ENCODE data around the gene AMPD3.

The AMPD3 gene

GRCh38 chr11:10503777-10504480 is 48.9 kb downstream of the AMPD3 start:
- DNase-seq (ENCODE audit: low read depth), result no peak

DNA sequence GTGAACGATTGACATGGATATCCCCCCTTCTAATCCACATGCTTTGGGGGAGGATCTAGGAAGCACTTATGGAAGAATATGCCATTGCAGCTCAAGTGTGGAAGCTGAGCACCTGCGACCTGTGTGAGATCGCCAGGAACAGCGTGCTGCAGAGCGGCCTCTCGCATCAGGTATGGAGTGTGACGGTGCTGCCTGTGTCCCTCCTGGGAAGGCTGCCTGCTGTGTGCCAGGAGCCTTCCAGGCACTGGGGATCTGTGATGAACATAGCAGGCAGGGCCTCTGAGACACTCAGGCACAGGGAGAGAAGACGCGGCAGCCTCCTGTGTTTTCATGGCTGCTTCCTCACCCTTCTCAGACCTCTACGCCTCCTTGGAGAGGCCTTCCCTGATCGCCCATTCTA is 49.4 kb downstream of the AMPD3 start:
- DNase-seq (ENCODE audit: low read depth), result no peak

DNA sequence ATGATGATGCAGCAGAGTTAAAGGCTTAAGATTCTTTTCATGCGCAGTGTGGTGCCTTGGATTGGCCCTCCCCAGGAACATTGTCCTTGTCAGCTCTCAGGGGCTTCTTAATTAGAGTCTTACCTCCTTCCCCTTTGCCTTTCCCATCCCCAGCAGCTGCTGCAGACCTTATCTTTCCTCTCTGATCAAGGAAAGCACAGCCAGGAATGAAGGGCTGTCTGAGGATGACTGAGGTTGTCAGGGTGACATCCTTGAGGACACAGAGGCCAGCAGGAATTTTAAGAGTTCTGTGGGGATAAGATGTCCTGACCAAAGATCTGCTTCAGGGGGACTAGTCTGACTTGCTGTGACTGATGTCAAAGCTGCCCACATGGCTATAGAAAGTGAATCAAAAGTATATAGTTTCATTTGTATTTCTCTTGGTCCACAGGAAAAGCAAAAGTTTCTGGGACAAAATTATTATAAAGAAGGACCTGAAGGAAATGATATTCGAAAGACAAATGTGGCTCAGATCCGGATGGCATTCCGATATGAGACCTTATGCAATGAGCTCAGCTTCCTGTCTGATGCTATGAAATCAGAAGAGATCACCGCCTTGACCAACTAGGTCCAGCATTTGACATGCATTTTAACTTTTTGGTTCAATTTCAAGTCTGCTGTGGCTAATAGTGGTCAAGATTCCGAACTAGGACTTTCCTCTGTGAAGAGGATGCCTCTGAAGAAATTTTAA is 50.4 kb downstream of the AMPD3 start:
- DNase-seq (ENCODE audit: low read depth), result no peak

GRCh38 chr11:10506008-10506370 is 50.9 kb downstream of the AMPD3 start:
- no peak for DNase-seq (ENCODE audit: low read depth)

DNA sequence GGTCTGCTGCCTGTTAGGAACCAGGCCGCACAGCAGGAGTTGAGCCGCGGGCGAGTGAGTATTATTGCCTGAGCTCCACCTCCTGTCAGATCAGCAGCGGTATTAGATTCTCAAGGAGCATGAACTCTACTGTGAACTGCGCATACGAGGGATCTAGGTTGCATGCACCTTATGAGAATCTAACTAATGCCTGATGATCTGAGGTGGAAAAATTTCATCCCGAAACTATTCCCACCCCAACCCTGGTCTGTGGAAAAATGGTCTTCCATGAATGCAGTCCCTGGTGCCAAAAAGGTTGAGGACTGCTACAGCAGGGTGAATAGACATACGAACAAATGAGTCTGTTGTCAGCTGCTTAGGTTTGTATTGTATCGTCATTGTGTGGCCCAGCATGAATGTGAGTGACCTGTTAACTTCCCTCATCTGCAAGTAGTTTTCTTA is 56.1 kb downstream of the AMPD3 start:
- DNase-seq (ENCODE audit: low read depth), result no peak

GRCh38 chr11:10514202-10514601 is 59.1 kb downstream of the AMPD3 start:
- no peak for DNase-seq (ENCODE audit: low read depth)

GRCh38 chr11:10514709-10515108 is 59.6 kb downstream of the AMPD3 start:
- no peak for DNase-seq (ENCODE audit: low read depth)

- DNase-seq (ENCODE audit: low read depth), result no peak
Measured at GRCh38 chr11:10515418-10515817, 60.4 kb downstream of the AMPD3 start.

DNA sequence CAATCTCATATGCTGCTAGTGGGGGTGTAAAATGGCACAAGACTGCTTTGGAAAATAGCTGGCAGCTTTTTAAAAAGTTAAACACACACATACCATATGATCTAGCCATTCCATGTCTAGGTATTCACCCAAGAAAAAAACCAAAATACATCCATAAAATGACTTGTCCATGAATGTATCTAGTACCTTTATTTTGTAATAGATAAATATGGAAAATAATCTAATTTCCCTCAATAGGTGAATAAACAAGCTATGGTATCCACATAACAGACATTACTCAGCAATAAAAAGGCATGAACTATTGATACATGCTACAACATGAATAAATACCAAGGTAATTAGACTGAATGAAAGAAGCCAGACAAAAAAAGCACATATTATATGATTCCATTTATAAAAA is 63.1 kb downstream of the AMPD3 start:
- no peak for DNase-seq (ENCODE audit: low read depth)

DNA sequence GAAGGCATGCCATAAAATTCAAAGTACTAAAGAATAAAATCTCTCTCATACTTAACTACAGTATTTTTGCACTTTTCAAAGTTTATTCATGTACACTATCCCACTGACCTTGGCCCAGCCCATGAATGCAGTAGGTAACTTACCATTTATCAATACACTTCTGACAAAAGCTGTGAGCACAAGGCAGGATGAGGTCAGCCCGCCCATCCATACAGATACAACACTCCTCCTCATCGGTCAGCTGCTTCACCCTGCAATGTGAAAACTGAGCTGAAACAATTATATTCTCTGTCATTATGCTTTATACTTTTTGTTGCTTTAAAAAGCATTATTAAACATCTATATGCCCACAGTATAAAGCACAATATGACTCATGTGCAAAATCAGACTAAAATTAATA is 63.8 kb downstream of the AMPD3 start:
- DNase-seq (ENCODE audit: low read depth), result no peak

GRCh38 chr11:10519630-10520029 is 64.6 kb downstream of the AMPD3 start:
- DNase-seq (ENCODE audit: low read depth), result no peak

DNA sequence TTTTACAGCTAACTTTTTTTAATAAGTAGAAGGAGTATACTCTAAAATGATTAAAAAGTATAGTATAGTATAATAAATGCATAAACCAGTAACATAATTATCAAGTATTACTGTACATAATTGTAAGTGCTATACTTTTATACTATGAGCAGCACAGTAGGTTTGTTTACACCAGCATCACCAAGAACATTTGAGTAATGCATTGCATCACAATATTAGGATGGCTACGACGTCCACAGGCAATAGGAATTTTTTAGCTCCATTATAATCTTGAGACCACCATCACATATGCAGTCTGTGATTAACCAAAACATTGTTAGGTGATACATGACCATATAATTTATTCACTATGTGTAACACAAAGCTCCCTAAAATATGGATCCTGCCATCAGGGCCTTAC is 65.5 kb downstream of the AMPD3 start:
- no peak for DNase-seq (ENCODE audit: low read depth)

DNA sequence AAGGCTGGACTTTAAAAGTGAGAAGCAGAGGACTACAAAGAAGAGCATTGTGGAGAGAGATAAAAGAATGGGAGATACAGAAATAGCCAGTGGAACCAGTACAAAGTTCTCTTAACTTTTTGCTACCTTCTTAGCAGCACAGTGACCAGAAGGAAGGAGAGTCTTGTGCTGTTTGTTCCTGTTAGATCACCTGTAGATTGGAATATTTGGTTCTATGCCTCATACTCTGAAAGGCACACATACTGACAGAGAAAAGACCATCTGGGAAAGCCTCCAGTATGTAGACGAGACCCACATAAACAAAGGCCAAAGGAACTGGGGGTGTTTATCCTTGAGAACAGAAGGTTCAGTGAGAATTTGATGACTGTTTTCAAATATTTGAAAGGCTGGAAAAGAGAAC is 67.2 kb downstream of the AMPD3 start:
- DNase-seq (ENCODE audit: low read depth), result no peak

- no peak for DNase-seq (ENCODE audit: low read depth)
Measured at GRCh38 chr11:10522921-10523320, 67.9 kb downstream of the AMPD3 start.

GRCh38 chr11:10524471-10524870 is 69.4 kb downstream of the AMPD3 start:
- DNase-seq (ENCODE audit: low read depth), result no peak

- no peak for DNase-seq (ENCODE audit: low read depth)
Measured at GRCh38 chr11:10526974-10527918, 72.2 kb downstream of the AMPD3 start.

GRCh38 chr11:10528121-10528520 is 73.1 kb downstream of the AMPD3 start:
- no peak for DNase-seq (ENCODE audit: low read depth)

DNA sequence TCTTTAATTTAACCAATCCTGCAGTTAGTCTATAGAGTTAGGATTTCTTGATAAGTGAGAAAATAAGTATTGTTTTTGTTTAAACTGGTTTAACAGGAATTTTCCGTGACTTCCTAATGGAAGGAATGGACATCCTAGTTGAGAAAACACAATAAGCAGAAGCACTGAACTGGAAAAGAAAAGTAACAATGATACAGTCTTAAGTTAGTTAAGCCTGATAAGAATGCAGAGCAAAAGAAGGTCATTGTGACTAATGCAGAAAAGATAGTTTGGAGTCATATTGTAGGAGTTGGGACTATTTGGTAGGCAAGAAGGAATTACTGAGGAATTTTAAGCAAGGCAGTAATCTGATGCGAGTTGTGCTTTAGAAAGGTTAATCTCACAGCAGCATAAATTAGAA is 74.2 kb downstream of the AMPD3 start:
- DNase-seq (ENCODE audit: low read depth), result no peak

- no peak for DNase-seq (ENCODE audit: low read depth)
Measured at GRCh38 chr11:10532526-10532925, 77.5 kb downstream of the AMPD3 start.

- DNase-seq (ENCODE audit: low read depth), result no peak
Measured at GRCh38 chr11:10533323-10533722, 78.3 kb downstream of the AMPD3 start.

DNA sequence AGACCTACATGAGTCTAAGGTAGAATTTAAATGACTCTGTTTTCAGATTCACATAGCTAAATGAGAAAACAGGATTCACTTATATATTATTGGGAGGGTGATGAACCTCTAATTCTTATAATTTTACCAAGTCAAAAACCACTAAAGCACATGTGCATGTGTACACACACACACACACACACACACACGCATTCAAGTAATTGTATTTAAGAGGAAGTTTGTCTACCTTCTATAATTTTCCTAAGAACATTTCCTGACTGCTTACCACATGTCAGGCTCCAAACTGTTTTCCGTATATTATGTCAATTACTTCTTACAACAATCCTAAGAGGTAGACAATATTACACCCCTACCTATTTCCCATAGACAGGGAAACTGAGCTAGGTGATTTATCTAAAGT is 79.3 kb downstream of the AMPD3 start:
- DNase-seq (ENCODE audit: low read depth), result no peak

GRCh38 chr11:10537600-10537999 is 82.5 kb downstream of the AMPD3 start:
- DNase-seq (ENCODE audit: low read depth), result no peak

GRCh38 chr11:10538924-10539323 is 83.9 kb downstream of the AMPD3 start:
- no peak for DNase-seq (ENCODE audit: low read depth)

Measured in CMK (cell line).